NCI-H1436 treated with DMSO at 0.1 percent for 48 hours (cell line): ENCODE data around the gene TPRA1.
"Not testable (repeated sequence)": the region's sequence is repeated elsewhere in the genome, so short reads cannot be mapped to it uniquely, and the experiment has no call there.

ENCODE experiments used
- DNase-seq: peaks from one replicate; lab custom pipeline; 2025; lab: John Stamatoyannopoulos, UW

TPRA1 gene

GRCh38 chr3:127536830-127537812 lies 53.4 kb downstream of the TPRA1 start:
- no peak for DNase-seq

GRCh38 chr3:127535901-127536829 lies 54.4 kb downstream of the TPRA1 start:
- peak; percentile 64 for DNase-seq

- DNase-seq: no peak
Measured at GRCh38 chr3:127535106-127535785, 55.3 kb downstream of the TPRA1 start.

- DNase-seq: no peak
Measured at GRCh38 chr3:127534564-127534963, 56.0 kb downstream of the TPRA1 start.

GRCh38 chr3:127534161-127534451 lies 56.4 kb downstream of the TPRA1 start:
- no peak for DNase-seq

- DNase-seq: no peak
Measured at GRCh38 chr3:127532561-127533203, 57.9 kb downstream of the TPRA1 start.

- no peak for DNase-seq
Measured at GRCh38 chr3:127531821-127532220, 58.7 kb downstream of the TPRA1 start.

GRCh38 chr3:127530863-127531262 lies 59.7 kb downstream of the TPRA1 start:
- DNase-seq: not testable (repeated sequence)

GRCh38 chr3:127529346-127530188 lies 61.0 kb downstream of the TPRA1 start:
- no peak for DNase-seq

- no peak for DNase-seq
Measured at GRCh38 chr3:127525373-127525772, 65.2 kb downstream of the TPRA1 start.

GRCh38 chr3:127524296-127524896 lies 66.1 kb downstream of the TPRA1 start:
- peak; percentile 77 for DNase-seq
